ENCODE measurements around the gene PPP2R2D.
"Not testable (repeated sequence)": the region's sequence is repeated elsewhere in the genome, so short reads cannot be mapped to it uniquely, and the experiment has no call there.

PPP2R2D gene

DNA sequence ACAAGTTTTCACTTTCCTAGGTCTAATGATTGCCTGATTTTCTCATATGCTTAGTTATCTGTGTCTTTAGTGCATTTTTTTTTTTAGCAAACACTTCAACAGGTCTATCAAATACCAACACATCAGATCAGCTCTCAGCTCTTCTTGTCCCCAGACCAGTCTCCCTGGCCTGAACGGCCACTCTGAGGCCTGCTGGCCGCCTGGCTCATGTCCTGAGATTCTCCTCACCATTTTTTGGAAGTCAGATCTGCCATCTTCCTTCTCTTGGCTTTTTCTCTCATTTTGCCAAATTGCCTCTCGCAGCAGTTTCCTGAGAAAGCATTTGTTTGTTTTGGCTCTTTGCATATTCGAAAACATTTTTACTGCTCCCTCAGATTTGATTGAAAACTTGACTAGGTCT lies 29.3 kb downstream of the PPP2R2D start:
- DNase-seq: no peak

DNA sequence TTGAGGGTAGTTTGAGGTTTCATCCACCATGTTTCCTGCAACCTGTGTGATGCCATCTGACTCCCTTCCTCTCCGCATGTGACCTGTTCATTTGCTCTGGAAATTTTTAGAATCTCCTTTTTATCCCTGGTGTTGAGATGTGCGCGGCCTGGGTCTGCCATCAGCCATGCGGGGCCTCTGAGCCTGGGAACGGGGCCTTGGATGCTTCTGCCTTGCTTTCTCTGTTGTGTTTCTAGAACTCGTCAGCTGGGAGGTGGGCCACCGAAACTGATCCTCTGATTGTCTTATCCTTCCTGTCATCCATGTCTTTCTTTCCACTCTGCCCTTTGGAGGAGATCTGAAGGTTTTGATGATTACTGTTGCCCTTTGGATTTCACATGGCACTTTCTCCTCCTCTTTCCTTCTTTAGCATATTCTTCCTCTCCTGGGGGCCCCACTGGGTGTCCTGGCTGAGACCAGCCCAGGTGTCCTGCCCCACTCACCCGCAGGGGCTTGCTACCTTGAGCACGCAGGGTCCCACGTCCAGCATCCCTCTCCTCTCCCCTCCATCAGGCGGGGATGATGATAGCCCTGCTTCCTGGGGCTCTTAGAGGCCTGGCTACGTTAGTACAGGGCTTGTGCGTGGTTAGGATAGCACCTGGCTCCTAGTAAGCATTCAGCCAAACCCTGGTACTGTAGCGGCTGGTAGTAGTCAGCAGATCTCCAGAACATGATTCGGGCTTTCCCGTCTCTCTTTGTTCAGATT lies 29.9 kb downstream of the PPP2R2D start:
- no peak for DNase-seq

DNA sequence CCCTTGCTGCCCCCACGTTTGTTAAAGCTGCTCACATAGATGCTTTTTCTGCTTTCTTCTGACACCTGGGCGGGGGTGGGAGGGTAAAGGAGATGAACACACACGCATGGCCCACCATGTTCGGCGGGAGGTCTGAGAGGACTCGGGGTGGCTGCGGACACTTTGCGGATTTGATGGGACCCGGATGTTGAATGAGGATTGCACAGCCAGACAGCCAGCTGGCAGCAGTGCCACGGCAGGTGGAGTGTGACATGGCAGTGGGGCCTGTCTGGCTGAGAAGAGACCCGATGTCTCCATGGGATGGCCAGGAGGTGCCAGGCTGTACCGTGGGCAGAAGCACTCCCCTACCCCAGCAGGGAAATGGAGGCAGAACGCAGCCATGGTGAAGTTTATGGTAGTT lies 31.2 kb downstream of the PPP2R2D start:
- no peak for DNase-seq

DNA sequence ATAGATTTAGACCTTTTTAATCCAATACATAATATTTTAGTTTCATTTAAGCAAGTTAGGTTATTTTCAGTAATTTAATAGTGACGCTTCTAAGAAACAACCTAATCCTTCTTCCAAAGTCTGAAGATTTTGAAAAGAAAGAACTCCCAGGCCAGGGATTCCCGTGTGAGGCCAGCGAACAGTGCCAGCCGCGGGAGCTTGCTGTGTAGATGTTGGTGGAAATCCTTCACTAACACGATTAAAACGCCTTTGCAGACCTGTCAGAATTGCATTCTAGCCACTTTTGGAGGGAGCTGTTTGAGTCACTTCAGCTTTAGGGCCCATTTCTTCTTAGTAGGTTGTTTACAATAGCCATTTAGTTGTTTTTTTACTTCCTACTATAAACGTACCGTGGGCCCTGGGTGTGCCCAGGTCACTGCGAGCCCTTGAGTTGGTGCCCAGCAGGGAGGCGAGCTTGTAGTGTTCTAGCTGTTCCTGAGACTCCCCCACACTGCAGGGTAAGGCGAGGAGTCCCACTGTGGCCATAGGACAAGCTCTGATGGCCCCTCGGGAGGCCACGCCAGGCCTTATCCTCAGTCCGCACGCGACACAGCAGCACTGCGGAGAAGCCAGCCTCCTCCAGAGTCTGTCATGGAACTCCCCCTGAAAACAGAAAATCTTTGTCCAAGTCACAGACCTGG lies 32.3 kb downstream of the PPP2R2D start:
- DNase-seq: no peak

DNA sequence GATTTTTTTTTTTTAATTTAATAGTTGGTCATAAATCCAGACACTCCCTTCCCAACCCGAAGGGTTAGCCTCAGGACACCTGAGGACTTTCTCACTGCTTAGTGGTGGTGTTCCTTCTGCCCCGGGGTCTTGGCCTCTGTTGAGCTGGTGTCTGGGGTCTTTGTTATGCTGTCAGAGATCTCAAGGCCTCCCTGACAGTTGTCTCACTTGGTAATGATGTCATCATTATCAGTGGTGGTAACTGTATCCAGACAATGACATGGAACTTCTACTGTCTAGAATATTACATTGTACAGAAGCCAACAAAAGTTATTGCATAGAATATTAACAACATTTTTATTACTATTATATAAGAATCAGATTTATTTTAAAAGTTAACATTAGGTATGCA lies 32.9 kb downstream of the PPP2R2D start:
- DNase-seq: no peak

DNA sequence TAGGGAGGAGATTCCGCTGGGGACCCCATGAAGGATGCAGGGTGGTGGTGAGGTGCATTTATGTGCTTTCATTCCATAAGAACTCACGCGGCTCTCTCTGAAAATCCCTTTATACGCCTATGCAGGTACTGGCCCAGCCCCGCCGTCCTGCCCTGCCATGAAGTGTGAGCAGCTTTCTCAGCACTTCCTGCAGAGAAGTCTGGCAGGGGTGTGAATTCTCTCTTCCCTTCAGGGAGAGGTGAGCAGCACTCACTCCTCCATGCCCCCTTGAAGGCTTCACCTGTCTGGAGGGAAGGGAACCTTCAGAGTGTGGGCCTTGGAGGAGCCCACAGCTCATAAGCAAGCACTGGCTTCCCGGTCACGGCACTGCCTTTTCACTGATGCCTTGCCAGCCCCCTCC lies 34.0 kb downstream of the PPP2R2D start:
- no peak for DNase-seq

DNA sequence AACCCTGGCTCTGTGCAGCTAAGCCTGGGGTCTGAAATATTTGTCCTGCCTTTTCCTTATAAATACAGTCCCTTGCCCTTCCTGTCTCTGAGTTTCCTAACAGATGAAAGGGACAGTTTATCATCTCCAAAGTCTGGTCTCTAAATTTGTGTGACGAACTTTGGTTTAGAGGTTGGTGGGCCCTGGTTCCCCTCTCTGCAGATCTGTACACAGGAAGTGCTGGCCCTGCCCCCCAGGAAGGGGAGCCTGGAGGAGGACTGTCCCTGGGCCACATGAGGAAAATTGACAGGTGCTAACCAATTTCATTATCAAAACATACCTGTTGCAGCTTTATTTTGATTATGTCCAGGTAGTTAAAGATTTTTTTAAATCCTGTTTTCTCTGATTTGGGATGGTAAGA lies 34.5 kb downstream of the PPP2R2D start:
- DNase-seq: no peak

DNA sequence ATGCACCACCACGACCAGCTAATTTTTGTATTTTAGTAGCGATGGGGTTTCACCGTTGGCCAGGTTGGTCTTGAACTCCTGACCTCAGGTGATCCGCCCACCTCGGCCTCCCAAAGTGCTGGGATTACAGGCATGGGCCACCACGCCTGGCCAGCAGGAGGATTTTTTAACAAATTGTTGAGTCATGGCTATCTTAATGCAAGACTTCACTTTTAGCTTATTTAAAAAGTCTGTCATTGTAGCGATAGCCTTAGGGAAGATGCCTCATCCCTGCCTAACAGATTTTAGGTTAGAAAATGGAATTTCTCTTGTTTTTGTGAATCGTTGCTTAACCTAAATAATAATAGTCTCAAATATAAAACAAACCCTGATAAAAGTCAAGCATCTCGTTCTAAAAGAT lies 35.5 kb downstream of the PPP2R2D start:
- no peak for DNase-seq

DNA sequence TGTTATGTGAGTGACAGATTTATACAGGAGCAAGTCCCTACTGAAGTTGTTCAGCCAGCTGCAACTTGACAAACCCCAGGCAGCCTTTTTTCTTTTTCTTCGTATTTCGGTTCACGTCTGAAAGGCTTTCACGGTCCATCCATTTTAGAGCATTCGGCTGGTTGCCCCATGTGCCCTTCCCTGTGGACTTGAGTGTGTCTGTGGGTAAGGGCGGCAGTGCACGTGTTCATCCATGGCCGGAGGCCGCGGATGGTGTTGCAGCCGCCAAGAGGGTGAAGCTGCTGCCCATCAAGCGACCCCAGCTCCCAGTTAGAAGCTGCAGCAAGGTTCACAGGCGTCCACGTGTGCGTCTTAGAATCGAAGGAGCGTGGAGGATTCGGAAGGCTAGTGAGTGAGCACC lies 35.9 kb downstream of the PPP2R2D start:
- no peak for DNase-seq

DNA sequence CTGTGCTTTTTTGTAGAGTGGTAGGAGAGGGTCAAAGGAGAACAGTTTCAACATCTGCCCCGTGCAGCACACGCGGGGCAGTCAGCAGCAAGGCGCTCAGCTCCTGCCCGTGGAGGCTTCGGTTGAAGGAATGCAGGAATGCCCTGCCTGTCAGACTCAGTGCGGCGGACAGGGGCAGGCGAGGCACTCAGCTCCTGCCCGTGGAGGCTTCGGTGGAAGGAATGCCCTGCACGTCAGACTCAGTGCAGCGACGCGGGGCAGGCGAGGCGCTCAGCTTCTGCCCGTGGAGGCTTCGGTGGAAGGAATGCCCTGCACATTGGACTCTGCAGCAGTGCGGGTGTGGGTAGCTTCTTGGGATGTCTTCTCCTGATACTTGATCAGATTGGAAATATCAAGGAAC lies 37.0 kb downstream of the PPP2R2D start:
- DNase-seq: no peak

DNA sequence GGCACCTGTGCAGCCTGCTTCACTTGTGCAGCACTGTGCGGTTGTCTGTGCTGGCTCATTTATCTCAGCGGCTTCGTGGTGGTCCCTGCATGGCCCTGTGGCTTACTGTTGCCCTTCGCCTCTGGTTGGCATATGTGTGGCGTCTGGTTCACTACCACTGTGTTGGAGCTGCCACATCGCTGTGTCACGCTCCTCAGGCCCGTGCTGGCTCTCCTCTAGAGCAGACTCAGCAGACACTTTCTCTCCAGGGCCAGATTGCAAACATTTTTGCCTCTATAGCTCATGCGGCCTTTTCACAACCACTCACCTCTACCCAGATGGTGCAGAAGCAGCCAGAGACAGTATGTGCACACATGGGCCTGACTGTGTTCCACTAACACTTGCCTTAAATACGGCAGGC lies 37.9 kb downstream of the PPP2R2D start:
- no peak for DNase-seq

DNA sequence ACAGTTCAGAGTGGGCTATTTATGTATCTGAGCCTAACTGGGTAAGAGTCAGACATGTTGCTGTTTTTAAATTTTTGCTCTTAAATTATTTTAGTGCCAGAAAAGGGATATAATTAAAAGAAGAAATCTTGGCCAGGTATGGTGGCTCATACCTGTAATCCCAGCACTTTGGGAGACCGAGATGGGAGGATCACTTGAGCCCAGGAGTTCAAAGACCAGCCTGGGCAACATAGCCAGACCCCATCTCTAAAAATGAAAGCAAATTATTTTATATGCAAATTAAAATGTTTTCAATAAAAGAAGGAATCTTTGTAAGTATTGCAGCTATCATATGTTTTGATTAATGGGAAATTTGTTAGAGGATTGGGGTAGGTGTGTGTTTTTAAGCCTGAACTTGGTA lies 41.6 kb downstream of the PPP2R2D start:
- no peak for DNase-seq

DNA sequence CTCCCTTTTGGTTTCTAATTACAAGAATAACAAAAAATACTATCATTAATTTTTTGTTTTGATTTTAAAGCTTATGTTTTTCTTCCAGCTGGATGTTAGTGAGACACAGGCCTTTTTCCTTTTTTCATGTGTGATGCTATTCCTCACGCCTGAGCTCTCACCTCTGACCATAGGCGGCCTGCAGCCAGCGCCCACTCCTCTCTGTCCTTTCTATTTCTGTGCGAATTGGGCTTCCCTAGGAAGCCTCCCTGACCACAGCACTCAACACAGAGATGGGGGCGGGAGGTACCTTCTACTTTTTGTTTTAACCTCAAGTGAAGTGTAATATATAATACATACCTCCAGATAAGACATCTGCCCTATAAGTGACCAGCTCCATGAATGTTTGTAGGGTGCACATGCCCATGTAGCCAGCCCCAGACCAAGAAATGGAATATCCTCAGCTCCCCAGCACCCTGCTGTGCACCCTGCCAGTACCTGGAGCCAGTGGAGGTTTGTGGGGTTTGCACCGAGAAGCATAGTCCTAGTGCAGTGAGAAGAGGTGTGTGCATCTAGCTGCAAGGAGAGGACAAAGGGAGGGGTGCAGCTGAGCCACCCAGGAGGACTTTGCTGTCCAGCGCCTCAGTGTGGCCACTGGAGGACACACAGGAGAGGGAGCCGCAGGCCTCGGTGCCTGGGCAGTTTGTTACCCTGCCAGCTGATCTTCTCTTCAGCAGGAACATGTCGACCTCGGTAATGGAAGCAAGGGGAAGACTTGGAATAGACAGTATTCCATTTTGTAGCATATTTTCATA lies 42.4 kb downstream of the PPP2R2D start:
- no peak for DNase-seq

DNA sequence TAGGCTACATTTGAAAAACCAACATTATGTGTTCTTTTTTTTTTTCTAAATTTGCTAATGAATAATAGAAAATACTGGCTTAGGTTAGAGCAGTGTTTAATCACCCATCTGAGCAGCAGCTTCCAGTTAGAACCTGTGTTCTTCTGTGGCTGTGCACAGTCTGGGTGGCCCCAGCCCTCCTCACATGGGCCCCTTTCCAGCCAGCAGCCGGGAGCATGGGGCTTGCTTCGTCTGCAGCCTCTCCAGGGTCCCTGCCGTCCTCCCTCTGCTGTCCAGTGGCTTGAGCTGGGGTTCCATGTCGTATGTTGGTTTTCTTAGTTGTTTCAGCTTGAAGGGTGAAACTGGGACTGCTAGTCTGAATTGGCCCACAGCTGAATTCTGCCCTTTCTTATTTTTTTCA lies 43.6 kb downstream of the PPP2R2D start:
- DNase-seq: no peak

DNA sequence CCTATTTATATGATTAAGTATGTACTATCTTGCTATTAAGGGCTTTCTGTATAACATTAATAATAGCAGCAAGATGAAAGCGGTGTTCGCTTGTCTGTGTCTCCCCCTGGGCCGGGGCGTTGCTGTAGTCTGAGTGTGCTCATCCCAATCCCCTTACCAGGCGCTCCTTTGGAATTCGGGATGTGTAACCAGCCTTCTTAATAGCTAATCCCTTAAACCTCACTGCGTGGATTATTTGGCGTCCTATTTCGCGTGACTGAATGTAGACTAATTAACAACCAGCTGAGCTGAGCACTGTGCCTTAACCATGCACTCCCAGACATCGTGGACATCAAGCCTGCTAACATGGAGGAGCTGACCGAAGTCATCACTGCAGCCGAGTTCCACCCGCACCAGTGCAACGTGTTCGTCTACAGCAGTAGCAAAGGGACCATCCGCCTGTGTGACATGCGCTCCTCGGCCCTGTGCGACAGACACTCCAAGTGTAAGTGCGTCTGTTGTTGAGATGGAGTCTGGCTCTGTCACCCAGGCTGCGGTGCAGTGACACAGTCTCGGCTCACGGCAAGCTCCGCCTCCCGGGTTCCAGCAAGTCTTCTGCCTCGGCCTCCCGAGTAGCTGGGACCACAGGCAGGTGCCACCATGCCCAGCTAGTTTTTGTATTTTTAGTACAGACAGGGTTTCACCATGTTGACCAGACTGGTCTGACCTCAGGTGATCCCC lies 44.3 kb downstream of the PPP2R2D start:
- DNase-seq: no peak

DNA sequence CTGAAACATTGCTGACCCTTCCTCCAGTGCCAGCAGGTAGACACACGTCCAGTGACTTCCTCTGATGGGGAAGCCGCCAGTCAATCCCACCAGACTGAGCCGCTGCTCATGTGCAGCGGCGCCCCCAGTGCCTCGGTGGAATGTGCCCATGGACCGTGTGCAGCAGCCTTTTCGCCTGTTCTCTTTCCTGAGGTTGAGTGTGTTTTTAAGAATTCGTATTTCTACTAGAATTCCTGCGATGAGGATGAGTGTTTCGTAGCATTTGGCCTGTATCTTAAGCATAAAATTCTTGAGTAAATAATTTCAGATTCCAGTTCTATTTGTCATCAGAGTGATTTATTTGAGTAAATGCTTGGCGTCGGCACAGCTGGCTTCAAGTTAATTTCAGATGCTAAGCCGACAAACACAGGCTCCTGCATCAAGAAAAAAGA lies 45.5 kb downstream of the PPP2R2D start:
- no peak for DNase-seq

DNA sequence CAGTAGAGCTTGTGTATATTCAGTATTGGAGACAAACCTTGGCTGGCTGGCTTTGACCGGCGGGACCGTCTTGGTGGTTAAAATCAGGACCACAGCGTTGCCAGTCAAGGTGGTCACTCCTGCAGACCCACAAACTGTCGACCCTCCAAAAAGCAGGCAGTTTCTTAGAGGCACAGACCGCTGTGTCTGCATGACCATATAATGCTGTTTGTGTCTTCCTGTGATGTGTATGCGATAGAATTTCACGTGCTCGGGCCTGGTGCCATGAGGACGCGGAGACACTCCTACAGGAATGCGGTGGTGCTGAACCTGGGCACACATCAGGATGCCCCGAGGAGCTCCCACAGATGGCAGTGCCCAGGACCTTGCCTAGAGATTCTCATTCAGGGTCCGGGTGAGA lies 46.1 kb downstream of the PPP2R2D start:
- DNase-seq: no peak

DNA sequence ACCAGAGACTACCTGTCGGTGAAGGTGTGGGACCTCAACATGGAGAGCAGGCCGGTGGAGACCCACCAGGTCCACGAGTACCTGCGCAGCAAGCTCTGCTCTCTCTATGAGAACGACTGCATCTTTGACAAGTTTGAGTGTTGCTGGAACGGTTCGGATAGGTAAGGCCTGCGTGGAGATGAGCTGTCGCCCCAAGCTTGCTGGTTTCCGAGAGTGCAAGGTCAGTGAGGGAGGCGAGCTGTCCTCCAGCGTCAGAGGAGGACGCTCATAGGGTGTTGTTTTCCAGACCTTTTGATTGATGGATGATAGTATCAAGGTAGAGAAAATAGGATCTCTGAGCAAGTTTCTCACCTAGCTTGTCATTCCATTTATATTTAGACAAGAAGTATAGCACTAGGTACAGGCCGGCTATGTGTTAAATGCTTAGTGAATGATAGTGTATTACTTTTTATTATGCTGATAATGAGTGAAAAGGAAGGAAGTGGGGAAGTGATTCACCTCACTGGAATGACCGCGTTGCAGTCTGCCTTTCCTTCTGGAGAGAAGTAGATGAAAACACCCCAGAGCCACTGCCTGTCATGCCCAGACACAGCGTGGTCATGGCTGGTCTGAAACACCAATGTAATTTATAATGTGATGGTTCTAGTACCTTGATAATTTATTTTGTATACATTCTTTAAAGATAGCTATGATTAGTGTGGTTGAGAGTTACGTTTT lies 47.0 kb downstream of the PPP2R2D start:
- DNase-seq: no peak

DNA sequence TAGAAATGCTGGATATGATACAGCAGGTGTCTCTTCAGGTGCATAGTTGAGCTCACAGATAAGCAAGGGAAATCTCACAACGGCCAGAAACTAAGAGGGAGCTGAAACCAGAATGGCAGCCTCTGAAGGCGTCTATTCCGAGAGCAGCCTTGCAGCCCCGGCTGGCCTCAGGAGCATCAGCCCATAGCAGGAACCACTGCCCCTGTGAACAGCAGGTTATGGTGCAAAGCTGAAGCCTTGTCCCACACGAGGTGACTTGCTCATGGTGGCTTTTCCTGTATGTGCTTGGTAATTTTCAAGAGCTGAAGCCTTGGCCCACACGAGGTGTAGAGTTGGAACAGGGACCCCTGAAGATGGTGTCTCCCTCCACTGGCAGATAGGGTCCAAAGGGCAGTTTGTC lies 47.7 kb downstream of the PPP2R2D start:
- DNase-seq: no peak

DNA sequence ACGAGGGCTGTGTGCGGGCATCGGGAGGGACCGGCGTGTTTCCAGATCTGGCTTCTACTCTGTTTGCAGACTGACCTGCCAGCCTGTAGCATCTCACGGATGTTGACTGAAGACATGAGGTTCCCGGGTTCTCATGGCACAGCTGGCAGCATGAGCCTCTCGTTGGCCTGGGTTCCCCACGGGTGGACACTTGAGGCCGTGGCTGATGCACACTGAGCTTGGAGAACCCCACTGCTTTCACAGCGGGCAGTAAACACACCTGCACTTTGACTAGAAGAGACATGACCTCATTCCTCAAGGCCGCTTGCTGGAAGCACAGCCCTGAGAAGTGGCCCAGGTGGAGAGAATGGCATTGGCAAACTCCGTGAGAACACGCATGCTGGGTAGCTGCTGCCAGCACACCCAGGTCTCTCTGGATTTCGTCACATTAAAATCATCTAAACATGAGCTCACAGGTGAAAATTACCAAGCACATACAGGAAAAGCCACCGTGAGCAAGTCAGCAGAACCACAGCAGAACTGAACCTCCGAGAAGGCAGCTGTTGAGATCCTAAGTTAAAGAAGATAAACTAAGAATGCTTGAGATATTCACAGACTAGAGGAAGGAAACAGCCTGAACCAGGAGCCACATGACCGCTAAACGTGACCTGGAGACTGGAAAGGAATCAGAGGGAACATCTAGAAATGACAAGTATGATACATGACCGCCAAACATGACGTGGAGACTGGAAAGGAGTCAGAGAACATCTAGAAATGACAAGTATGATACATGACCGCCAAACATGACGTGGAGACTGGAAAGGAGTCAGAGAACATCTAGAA lies 48.4 kb downstream of the PPP2R2D start:
- DNase-seq: no peak

DNA sequence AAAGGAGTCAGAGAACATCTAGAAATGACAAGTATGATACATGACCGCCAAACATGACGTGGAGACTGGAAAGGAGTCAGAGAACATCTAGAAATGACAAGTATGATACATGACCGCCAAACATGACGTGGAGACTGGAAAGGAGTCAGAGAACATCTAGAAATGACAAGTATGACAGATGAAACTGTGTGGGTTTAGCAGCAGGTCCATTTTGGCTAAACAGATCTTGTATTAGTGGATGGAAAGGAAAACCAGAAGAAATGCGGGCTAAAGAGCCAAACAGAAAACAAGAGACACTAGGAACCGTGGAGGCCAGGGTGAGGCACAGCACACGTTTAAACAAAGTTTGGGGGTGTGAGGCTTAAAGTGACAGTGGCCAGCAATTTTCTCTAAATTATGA lies 49.1 kb downstream of the PPP2R2D start:
- not testable (repeated sequence) for DNase-seq
